Fibroblast of lung (primary cell): ENCODE data around the gene SH3TC2. TPM values are rescaled to one million over a fixed set of nuclear protein-coding genes. Genes with fewer than 3 reads are reported as not detected.

ENCODE experiments used
- DNase-seq, 2 donors: peaks; one replicate each; pipeline versions ENCODE4 v3.0.0 to v3.0.0-alpha.2; 2010; ENCODE audit warnings: low read depth in 2 of 2
- H2AFZ ChIP-seq: 2 replicates; pipeline ENCODE4 v1.5.1; 2012; ENCODE audit warnings: low read length, control low read depth, inconsistent platforms
- H3K27ac ChIP-seq: 2 replicates; pipeline ENCODE4 v1.5.1; 2011; ENCODE audit warnings: low read length, control low read depth; ENCODE audit not compliant: insufficient read depth
- H3K27me3 ChIP-seq: 2 replicates; pipeline ENCODE4 v1.5.1; 2011; ENCODE audit warnings: mild to moderate bottlenecking, low read length; ENCODE audit not compliant: control insufficient read depth, insufficient read depth
- H3K36me3 ChIP-seq: 2 replicates; pipeline ENCODE4 v1.5.1; 2011; ENCODE audit warnings: low read length; ENCODE audit not compliant: control insufficient read depth, insufficient read depth
- H3K4me1 ChIP-seq: 2 replicates; pipeline ENCODE4 v1.5.1; 2011; ENCODE audit warnings: low read length; ENCODE audit not compliant: control insufficient read depth, insufficient read depth; ENCODE audit errors: extremely low read depth
- H3K4me2 ChIP-seq: 2 replicates; pipeline ENCODE4 v1.5.1; 2011; ENCODE audit warnings: low read length, control low read depth; ENCODE audit not compliant: insufficient read depth; ENCODE audit errors: extremely low read depth
- H3K4me3 ChIP-seq, 4 experiments: fragments of 200-600 bp in 1 of 4; sonication (generic) in 1 of 4; replicated peaks in 1 of 4; 2 replicates each; pipeline ENCODE4 v1.5.1; 2011 to 2016; ENCODE audit warnings: low read length in 4 of 4, low read depth in 3 of 4, mild to moderate bottlenecking in 3 of 4, control low read depth in 2 of 4, inconsistent platforms in 1 of 4, mixed read lengths in 1 of 4; ENCODE audit not compliant: insufficient read depth in 1 of 4; ENCODE audit errors: control extremely low read depth in 1 of 4
- H3K79me2 ChIP-seq: 2 replicates; pipeline ENCODE4 v1.5.1; 2012; ENCODE audit warnings: mild to moderate bottlenecking, low read length, inconsistent platforms; ENCODE audit not compliant: control insufficient read depth, insufficient read depth
- H3K9ac ChIP-seq: 2 replicates; pipeline ENCODE4 v1.5.1; 2011; ENCODE audit warnings: mild to moderate bottlenecking, low read length, control low read depth; ENCODE audit not compliant: insufficient read depth
- H3K9me3 ChIP-seq: 2 replicates; pipeline ENCODE4 v1.5.1; 2012; ENCODE audit warnings: low read depth, low read length; ENCODE audit not compliant: control insufficient read depth, insufficient read depth
- H4K20me1 ChIP-seq: 2 replicates; pipeline ENCODE4 v1.5.1; 2011; ENCODE audit warnings: low read length; ENCODE audit not compliant: control insufficient read depth, insufficient read depth; ENCODE audit errors: extremely low read depth
- EZH2 ChIP-seq: IDR thresholded peaks from 2 replicates; pipeline ENCODE4 v1.5.1; 2012; ENCODE audit warnings: low read length, control low read depth, mild to moderate bottlenecking; ENCODE audit errors: missing control alignments
- polyA plus RNA-seq, 2 donors: library from polyadenylated mRNA; depleted of rRNA in 1 of 2; stranded (reverse) in 1 of 2; unstranded in 1 of 2; fragments of >200 nt; gene quantifications; 2 replicates each; pipeline ENCODE4 v1.2.1, GENCODE V29; 2011 to 2012; ENCODE audit warnings: missing spikeins in 1 of 2
- total RNA-seq: library from RNA; depleted of rRNA; stranded (reverse); fragments of >200 nt; gene quantifications from 2 replicates; pipeline ENCODE4 v1.2.1, GENCODE V29; 2014
- TF ChIP-seq, protein P1 (sequence below), 2 donors: IDR thresholded peaks in 1 of 2; conservative IDR thresholded peaks in 1 of 2; 1 replicate in 1 of 2; 2 replicates in 1 of 2; pipeline ENCODE4 v1.5.1; 2011 to 2012; ENCODE audit warnings: low read length in 2 of 2, control low read depth in 1 of 2, inconsistent platforms in 1 of 2, low read depth in 1 of 2, mild to moderate bottlenecking in 1 of 2

SH3TC2 gene
- total and polyA plus RNA-seq, 2 donors (not counting 1 experiment from before 2014, with no cell fraction given) = 0.83 to 3.2 TPM

DNA sequence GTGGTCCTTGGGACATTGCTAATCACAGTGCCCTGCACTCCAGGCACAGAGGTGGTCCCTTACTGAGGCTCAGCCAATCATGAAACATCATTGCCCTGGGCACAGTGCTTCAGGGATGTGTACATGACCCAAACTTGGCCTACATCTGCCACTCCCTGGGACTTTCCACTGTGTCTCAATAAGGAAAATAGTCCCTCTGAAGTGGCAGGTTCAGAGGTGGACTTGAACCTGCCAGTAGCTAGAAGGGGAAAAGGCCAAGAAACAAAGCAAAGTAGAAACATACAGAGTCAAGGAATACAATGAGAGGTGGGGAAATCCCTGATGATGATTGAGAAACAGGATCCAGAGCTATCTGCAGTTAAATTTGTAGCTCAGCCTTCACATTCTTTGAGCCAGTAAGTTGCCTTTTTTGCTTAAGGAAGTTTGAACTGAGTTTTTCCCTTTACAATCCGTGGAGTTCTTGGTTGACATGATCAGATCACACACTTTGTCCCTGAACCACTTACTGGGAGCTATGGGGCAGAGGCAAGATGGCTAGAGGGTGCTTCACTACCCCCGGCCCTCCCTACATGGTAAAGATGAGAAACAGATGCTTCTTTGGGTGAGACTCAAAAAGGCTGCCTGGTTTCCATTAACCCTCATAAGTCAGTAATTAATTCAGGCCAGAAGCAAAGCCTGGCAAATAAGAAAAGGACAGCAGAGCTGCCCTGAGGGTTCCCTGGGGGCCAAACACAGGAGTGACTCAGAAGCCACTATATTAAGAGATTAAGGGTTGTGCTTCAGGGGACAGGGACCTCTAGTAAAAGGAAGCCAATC, 57.6 kb downstream of the SH3TC2 start:
- Histone ChIP-seq H3K9ac (no peak overlapping the region), H3K27ac (peak overlapping the region; percentile 40)

GRCh38 chr5:149004559-149004958, 58.3 kb downstream of the SH3TC2 start:
- Histone ChIP-seq H3K36me3 (no peaks in the 10 kb centered on the region), H3K79me2 (no peaks in the 10 kb centered on the region), H3K4me1 (peaks cover 35% of the 10 kb centered on the region), H3K27ac (no peak overlapping the region), H3K4me2 (no peak overlapping the region), H2AFZ (no peak overlapping the region), H4K20me1 (no peaks in the 10 kb centered on the region), H3K27me3 (no peaks in the 10 kb centered on the region), H3K4me3 (no peak overlapping the region), H3K9me3 (no peaks in the 10 kb centered on the region), H3K9ac (no peak overlapping the region)
- no peak for DNase-seq
- no peak for TF ChIP-seq EZH2
- TF ChIP-seq, protein P1, sequence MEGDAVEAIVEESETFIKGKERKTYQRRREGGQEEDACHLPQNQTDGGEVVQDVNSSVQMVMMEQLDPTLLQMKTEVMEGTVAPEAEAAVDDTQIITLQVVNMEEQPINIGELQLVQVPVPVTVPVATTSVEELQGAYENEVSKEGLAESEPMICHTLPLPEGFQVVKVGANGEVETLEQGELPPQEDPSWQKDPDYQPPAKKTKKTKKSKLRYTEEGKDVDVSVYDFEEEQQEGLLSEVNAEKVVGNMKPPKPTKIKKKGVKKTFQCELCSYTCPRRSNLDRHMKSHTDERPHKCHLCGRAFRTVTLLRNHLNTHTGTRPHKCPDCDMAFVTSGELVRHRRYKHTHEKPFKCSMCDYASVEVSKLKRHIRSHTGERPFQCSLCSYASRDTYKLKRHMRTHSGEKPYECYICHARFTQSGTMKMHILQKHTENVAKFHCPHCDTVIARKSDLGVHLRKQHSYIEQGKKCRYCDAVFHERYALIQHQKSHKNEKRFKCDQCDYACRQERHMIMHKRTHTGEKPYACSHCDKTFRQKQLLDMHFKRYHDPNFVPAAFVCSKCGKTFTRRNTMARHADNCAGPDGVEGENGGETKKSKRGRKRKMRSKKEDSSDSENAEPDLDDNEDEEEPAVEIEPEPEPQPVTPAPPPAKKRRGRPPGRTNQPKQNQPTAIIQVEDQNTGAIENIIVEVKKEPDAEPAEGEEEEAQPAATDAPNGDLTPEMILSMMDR (conservative IDR thresholded peaks at IDR 0.05 in 1 of 2, IDR thresholded peaks at IDR 0.05 in 1 of 2; ENCODE audit: low read depth in 1 of 2, low read length in 2 of 2) = no peak

More for the DNA sequence above, 57.6 kb downstream of the SH3TC2 start:
- no peaks in the 10 kb centered on the region for H3K36me3 ChIP-seq
- H3K79me2 ChIP-seq = no peaks in the 10 kb centered on the region
- H3K4me2 ChIP-seq = no peak overlapping the region
- peak in 1 of 2 donors; percentile 52 for DNase-seq
- TF ChIP-seq EZH2 = no peak
- TF ChIP-seq, protein P1 (conservative IDR thresholded peaks at IDR 0.05 in 1 of 2, IDR thresholded peaks at IDR 0.05 in 1 of 2; ENCODE audit: low read depth in 1 of 2, low read length in 2 of 2) = no peak
- H3K4me3 ChIP-seq = no peak overlapping the region
- H3K4me1 ChIP-seq = peaks cover 35% of the 10 kb centered on the region
- H3K27me3 ChIP-seq = no peaks in the 10 kb centered on the region
- no peaks in the 10 kb centered on the region for H4K20me1 ChIP-seq
- H2AFZ ChIP-seq = no peak overlapping the region
- H3K9me3 ChIP-seq = no peaks in the 10 kb centered on the region

DNA sequence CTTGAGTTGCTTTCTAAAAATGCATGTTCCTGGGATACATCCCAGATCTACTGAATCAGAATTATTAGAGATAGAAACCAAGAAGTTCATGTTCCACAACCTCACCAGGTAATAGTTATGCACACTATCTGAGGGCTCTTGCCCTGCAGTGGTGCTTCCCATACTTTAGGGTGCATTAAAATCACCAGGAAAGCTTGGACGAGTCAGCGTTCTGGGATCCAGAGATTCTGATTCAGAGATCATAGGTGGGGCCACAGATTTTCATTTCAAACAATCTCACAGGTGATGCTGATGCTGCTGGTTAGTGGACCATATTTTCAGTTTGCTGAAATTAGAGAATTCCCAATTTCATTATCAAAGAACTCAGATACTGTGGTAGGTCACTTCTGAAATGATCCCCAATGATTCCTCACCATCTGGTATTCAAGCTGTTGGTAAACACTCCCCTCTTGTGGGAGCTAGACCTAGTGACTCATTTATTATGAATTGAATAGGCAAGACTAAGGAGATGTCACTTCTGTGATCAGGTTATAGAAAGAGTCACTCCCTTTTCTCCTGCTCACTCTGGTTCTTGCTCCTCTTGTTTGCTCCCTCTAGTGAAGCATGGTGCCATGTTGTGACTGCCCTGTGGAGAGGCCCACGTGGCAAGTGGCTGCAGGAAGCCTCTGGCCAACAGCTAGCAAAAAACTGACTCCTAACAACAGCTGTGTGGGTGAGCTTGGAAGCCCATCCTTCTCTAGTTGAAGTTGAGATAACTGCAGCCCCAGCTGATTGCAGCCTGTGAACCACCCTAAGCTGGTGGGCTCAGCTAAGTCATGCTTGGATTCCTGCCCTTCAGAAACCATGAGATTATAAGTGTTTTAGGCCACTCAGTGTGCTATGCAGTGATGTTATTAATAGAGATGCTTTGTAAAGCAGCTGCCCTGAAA, 59.8 kb downstream of the SH3TC2 start:
- peak overlapping the region; percentile 73 for H3K4me2 ChIP-seq
- no peaks in the 10 kb centered on the region for H4K20me1 ChIP-seq
- no peak overlapping the region for H3K4me3 ChIP-seq
- DNase-seq = peak; percentile 46 to 66
- no peak overlapping the region for H3K9ac ChIP-seq
- no peaks in the 10 kb centered on the region for H3K36me3 ChIP-seq
- H2AFZ ChIP-seq = no peak overlapping the region
- peaks cover 35% of the 10 kb centered on the region for H3K4me1 ChIP-seq
- H3K79me2 ChIP-seq = no peaks in the 10 kb centered on the region
- no peaks in the 10 kb centered on the region for H3K9me3 ChIP-seq
- TF ChIP-seq, protein P1 (conservative IDR thresholded peaks at IDR 0.05 in 1 of 2, IDR thresholded peaks at IDR 0.05 in 1 of 2; ENCODE audit: low read depth in 1 of 2, low read length in 2 of 2) = peak in 1 of 2 donors; percentile 13
- TF ChIP-seq EZH2 = no peak
- H3K27me3 ChIP-seq = no peaks in the 10 kb centered on the region
- H3K27ac ChIP-seq = peak overlapping the region; percentile 75
